CD14-positive monocyte (primary cell): Measurements from ENCODE around the gene THSD8. TPM values are rescaled to one million over a fixed set of nuclear protein-coding genes. Genes with fewer than 3 reads are reported as not detected.
A peak's percentile ranks its signal among the peaks of the same experiment; 100 is the strongest.

ENCODE experiments used
- DNase-seq, 3 donors: peaks; one replicate each; pipeline ENCODE4 v3.0.0-alpha.2; 2011 to 2022
- H2AFZ ChIP-seq: 2 replicates; pipeline ENCODE4 v1.6.0; 2012; ENCODE audit warnings: mild to moderate bottlenecking, low read depth, low read length, inconsistent platforms; ENCODE audit not compliant: insufficient read depth, poor library complexity, severe bottlenecking
- H3K27ac ChIP-seq, 2 donors: 1 replicate in 1 of 2; 2 replicates in 1 of 2; pipeline ENCODE4 v1.5.1; 2012 to 2013; ENCODE audit warnings: low read length in 2 of 2, control low read depth in 1 of 2, inconsistent platforms in 1 of 2, low read depth in 1 of 2, mild to moderate bottlenecking in 1 of 2
- H3K27me3 ChIP-seq, 2 donors: one replicate each; pipeline versions ENCODE4 v1.6.0 to v1.6.1; 2011 to 2013; ENCODE audit warnings: low read length in 2 of 2; ENCODE audit not compliant: control insufficient read depth in 2 of 2, insufficient read depth in 2 of 2
- H3K36me3 ChIP-seq, 2 donors: replicated peaks in 1 of 2; 1 replicate in 1 of 2; 2 replicates in 1 of 2; pipeline versions ENCODE4 v1.5.1 to v1.6.1; 2012 to 2013; ENCODE audit warnings: low read length in 2 of 2, control low read depth in 1 of 2, inconsistent platforms in 1 of 2, mild to moderate bottlenecking in 1 of 2; ENCODE audit not compliant: insufficient read depth in 2 of 2, control insufficient read depth in 1 of 2
- H3K4me1 ChIP-seq, 2 donors: 1 replicate in 1 of 2; 2 replicates in 1 of 2; pipeline versions ENCODE4 v1.5.1 to v1.6.1; 2012 to 2013; ENCODE audit warnings: low read length in 2 of 2, control low read depth in 1 of 2, inconsistent platforms in 1 of 2, mild to moderate bottlenecking in 1 of 2, moderate library complexity in 1 of 2; ENCODE audit not compliant: insufficient read depth in 2 of 2, control insufficient read depth in 1 of 2
- H3K4me2 ChIP-seq: replicated peaks from 2 replicates; pipeline ENCODE3; 2012; ENCODE audit warnings: low read length, moderate library complexity, mild to moderate bottlenecking; ENCODE audit not compliant: poor library complexity, severe bottlenecking; ENCODE audit errors: extremely low read depth
- H3K4me3 ChIP-seq, 3 experiments: fragments of 200-600 bp in 1 of 3; sonication (generic) in 1 of 3; replicated peaks in 1 of 3; 1 replicate in 2 of 3; 2 replicates in 1 of 3; pipeline ENCODE4 v1.5.1; 2011 to 2013; ENCODE audit warnings: low read length in 3 of 3, mild to moderate bottlenecking in 3 of 3, control low read depth in 2 of 3, low read depth in 2 of 3, inconsistent platforms in 1 of 3, moderate library complexity in 1 of 3
- H3K79me2 ChIP-seq: 2 replicates; pipeline ENCODE4 v1.6.0; 2012; ENCODE audit warnings: mild to moderate bottlenecking, control low read depth, inconsistent platforms, low read length, moderate library complexity; ENCODE audit not compliant: insufficient read depth
- H3K9ac ChIP-seq: 2 replicates; pipeline ENCODE4 v1.6.0; 2017; ENCODE audit warnings: low read length, mild to moderate bottlenecking; ENCODE audit not compliant: insufficient read depth, poor library complexity, severe bottlenecking
- H3K9me3 ChIP-seq, 2 donors: replicated peaks in 1 of 2; 1 replicate in 1 of 2; 2 replicates in 1 of 2; pipeline versions ENCODE4 v1.5.1 to v1.6.1; 2012 to 2013; ENCODE audit warnings: low read length in 2 of 2, control low read depth in 1 of 2; ENCODE audit not compliant: control insufficient read depth in 1 of 2, insufficient read depth in 1 of 2
- H4K20me1 ChIP-seq: 2 replicates; pipeline ENCODE4 v1.6.0; 2012; ENCODE audit warnings: mild to moderate bottlenecking, low read length, control low read depth, moderate library complexity; ENCODE audit not compliant: insufficient read depth
- H3K27ac Mint-ChIP-seq, 7 donors: one replicate each; pipeline ENCODE4 v1.8.0; 2020; ENCODE audit warnings: mild to moderate bottlenecking in 7 of 7, mixed read lengths in 7 of 7, moderate library complexity in 6 of 7, inconsistent platforms in 2 of 7
- H3K27me3 Mint-ChIP-seq, 3 donors: one replicate each; pipeline ENCODE4 v1.8.0; 2021 to 2022; ENCODE audit warnings: low read depth in 3 of 3, mild to moderate bottlenecking in 3 of 3, mixed read lengths in 3 of 3, moderate library complexity in 3 of 3, inconsistent platforms in 1 of 3
- H3K36me3 Mint-ChIP-seq, 2 donors: one replicate each; pipeline ENCODE4 v1.8.0; 2020; ENCODE audit warnings: mixed read lengths in 2 of 2, inconsistent platforms in 1 of 2, mild to moderate bottlenecking in 1 of 2
- H3K4me1 Mint-ChIP-seq: one replicate; pipeline ENCODE4 v1.8.0; 2020; ENCODE audit warnings: mild to moderate bottlenecking, mixed read lengths
- H3K4me3 Mint-ChIP-seq, 2 donors: one replicate each; pipeline ENCODE4 v1.8.0; 2020; ENCODE audit warnings: mild to moderate bottlenecking in 2 of 2, mixed read lengths in 2 of 2, moderate library complexity in 1 of 2
- H3K9me3 Mint-ChIP-seq, 7 donors: one replicate each; pipeline ENCODE4 v1.8.0; 2020 to 2022; ENCODE audit warnings: mixed read lengths in 7 of 7, mild to moderate bottlenecking in 6 of 7, moderate library complexity in 6 of 7, inconsistent platforms in 2 of 7
- WGBS: methylation state at CpG from one replicate; pipeline ENCODE4 v1.1.5; 2013; ENCODE audit warnings: missing lambda C conversion rate; ENCODE audit not compliant: insufficient coverage; 5-methylcytosine and 5-hydroxymethylcytosine counted together
- intact Hi-C, 2 donors: fragments of 100-400 bp; cut with micrococcal nuclease; formaldehyde crosslinking; loops; one replicate each; pipeline versions ENCODE4 v1.15.0 to v1.15.1; 2023
- polyA plus RNA-seq, 3 donors: library from polyadenylated mRNA; depleted of rRNA in 1 of 3; unstranded in 2 of 3; stranded (reverse) in 1 of 3; fragments of 300-500 nt in 2 of 3; fragments of >200 nt in 1 of 3; fragmentation: Illumina TruSeq in 2 of 3; gene quantifications; 1 replicate in 2 of 3; 2 replicates in 1 of 3; pipeline ENCODE4 v1.2.3, GENCODE V29; 2012 to 2021
- TF ChIP-seq, protein P1 (sequence below): fragments of 200-600 bp; IDR thresholded peaks from one replicate; pipeline ENCODE4 v1.8.0; 2022; ENCODE audit warnings: antibody characterized with exemption, mild to moderate bottlenecking

Gene THSD8
- polyA plus RNA-seq, 3 donors = 4.0 TPM; not detected in 2

GRCh38 chr19:12783849-12784393 lies 17.9 kb upstream of the THSD8 start:
- H3K4me3 ChIP-seq = peak overlapping the region in 1 of 3 experiments; percentile 100
- H3K4me1 Mint-ChIP-seq = peaks cover 45% of the 10 kb centered on the region
- no peak overlapping the region for H3K27ac Mint-ChIP-seq
- no peaks in the 10 kb centered on the region for H3K9me3 Mint-ChIP-seq
- H3K4me1 ChIP-seq = peaks cover 87 to 91% of the 10 kb centered on the region in 2 donors
- H3K9ac ChIP-seq = peak overlapping the region; percentile 94
- intact Hi-C loops = loop anchor here (10.0 kb wide), 1 partner anchor 1061 kb away; no protein-coding TSS in a partner anchor
- peaks cover 0 to 5% (median 4%) of the 10 kb centered on the region in 3 donors for H3K27me3 Mint-ChIP-seq
- peak overlapping the region; percentile 95 to 100 for H3K27ac ChIP-seq
- H3K4me2 ChIP-seq = peak overlapping the region; percentile 76
- H4K20me1 ChIP-seq = no peaks in the 10 kb centered on the region
- DNase-seq = peak; percentile 55 to 71 (median 69)
- H3K4me3 Mint-ChIP-seq = peak overlapping the region; percentile 86 to 88
- no peaks in the 10 kb centered on the region for H3K36me3 ChIP-seq
- 63% methylated on average over 12 of the region's 19 CpGs for WGBS
- H3K79me2 ChIP-seq = peaks cover 32% of the 10 kb centered on the region
- H3K36me3 Mint-ChIP-seq = peaks cover 0 to 1% of the 10 kb centered on the region in 2 donors
- H2AFZ ChIP-seq = no peak overlapping the region
- H3K9me3 ChIP-seq = no peaks in the 10 kb centered on the region
- TF ChIP-seq, protein P1, sequence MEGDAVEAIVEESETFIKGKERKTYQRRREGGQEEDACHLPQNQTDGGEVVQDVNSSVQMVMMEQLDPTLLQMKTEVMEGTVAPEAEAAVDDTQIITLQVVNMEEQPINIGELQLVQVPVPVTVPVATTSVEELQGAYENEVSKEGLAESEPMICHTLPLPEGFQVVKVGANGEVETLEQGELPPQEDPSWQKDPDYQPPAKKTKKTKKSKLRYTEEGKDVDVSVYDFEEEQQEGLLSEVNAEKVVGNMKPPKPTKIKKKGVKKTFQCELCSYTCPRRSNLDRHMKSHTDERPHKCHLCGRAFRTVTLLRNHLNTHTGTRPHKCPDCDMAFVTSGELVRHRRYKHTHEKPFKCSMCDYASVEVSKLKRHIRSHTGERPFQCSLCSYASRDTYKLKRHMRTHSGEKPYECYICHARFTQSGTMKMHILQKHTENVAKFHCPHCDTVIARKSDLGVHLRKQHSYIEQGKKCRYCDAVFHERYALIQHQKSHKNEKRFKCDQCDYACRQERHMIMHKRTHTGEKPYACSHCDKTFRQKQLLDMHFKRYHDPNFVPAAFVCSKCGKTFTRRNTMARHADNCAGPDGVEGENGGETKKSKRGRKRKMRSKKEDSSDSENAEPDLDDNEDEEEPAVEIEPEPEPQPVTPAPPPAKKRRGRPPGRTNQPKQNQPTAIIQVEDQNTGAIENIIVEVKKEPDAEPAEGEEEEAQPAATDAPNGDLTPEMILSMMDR = no peak
- H3K27me3 ChIP-seq = no peaks in the 10 kb centered on the region

- peak overlapping the region; percentile 95 to 100 for H3K27ac ChIP-seq
- H2AFZ ChIP-seq = no peak overlapping the region
- no peaks in the 10 kb centered on the region for H3K27me3 ChIP-seq
- peaks cover 85 to 88% of the 10 kb centered on the region in 2 donors for H3K4me1 ChIP-seq
- H3K9me3 ChIP-seq = no peaks in the 10 kb centered on the region
- H3K27ac Mint-ChIP-seq = no peak overlapping the region
- peaks cover 34% of the 10 kb centered on the region for H3K79me2 ChIP-seq
- peak overlapping the region; percentile 76 for H3K4me2 ChIP-seq
- intact Hi-C loops = loop anchor here (10.0 kb wide), 1 partner anchor 1060 kb away; no protein-coding TSS in a partner anchor
- peak overlapping the region; percentile 29 to 100 (median 31) for H3K4me3 ChIP-seq
- H3K4me3 Mint-ChIP-seq = no peak overlapping the region
- H3K4me1 Mint-ChIP-seq = peaks cover 41% of the 10 kb centered on the region
- peaks cover 0 to 2% of the 10 kb centered on the region in 2 donors for H3K36me3 Mint-ChIP-seq
- no peaks in the 10 kb centered on the region for H3K36me3 ChIP-seq
- no peaks in the 10 kb centered on the region for H4K20me1 ChIP-seq
- TF ChIP-seq, protein P1 = no peak
- H3K9me3 Mint-ChIP-seq = no peaks in the 10 kb centered on the region
- peaks cover 0 to 5% (median 4%) of the 10 kb centered on the region in 3 donors for H3K27me3 Mint-ChIP-seq
- no peak for DNase-seq
- H3K9ac ChIP-seq = peak overlapping the region; percentile 94
- 79% methylated on average over 9 of the region's 10 CpGs for WGBS
Observed at GRCh38 chr19:12784394-12784870, 17.4 kb upstream of the THSD8 start.
